CD4-positive, alpha-beta T cell treated with Interleukin-10 for 1 hour (primary cell): Measurements from ENCODE around the gene ARHGAP10.

Experiments used
- DNase-seq: peaks from one replicate; pipeline ENCODE4 v3.0.0-alpha.2; 2020

Gene ARHGAP10

GRCh38 chr4:147731580-147732517, at the start of gene ARHGAP10:
TSS of gene ARHGAP10 (plus strand) at chr4:147732088. CDS start at chr4:147732302, 214 bp downstream.
- peak; percentile 65 for DNase-seq

- DNase-seq = no peak
Observed at GRCh38 chr4:147682755-147683154, 49.1 kb upstream of the ARHGAP10 start.

GRCh38 chr4:147683188-147683591, 48.7 kb upstream of the ARHGAP10 start:
- DNase-seq = peak; percentile 23

- DNase-seq = peak; percentile 86
Observed at GRCh38 chr4:147683717-147684700, 47.9 kb upstream of the ARHGAP10 start, which contains the start of gene PRMT9. TSS of gene PRMT9 (minus strand) at chr4:147684163. CDS start at chr4:147683987, 176 bp downstream.

GRCh38 chr4:147689067-147689466, 42.8 kb upstream of the ARHGAP10 start:
- no peak for DNase-seq

- DNase-seq = no peak
Observed at GRCh38 chr4:147691820-147692219, 40.1 kb upstream of the ARHGAP10 start.

GRCh38 chr4:147693218-147693617, 38.7 kb upstream of the ARHGAP10 start:
- DNase-seq = no peak

- DNase-seq = no peak
Observed at GRCh38 chr4:147696866-147697265, 35.0 kb upstream of the ARHGAP10 start.

GRCh38 chr4:147704846-147705245, 27.0 kb upstream of the ARHGAP10 start:
- DNase-seq = no peak

- DNase-seq = peak; percentile 73
Observed at GRCh38 chr4:147707892-147708672, 23.8 kb upstream of the ARHGAP10 start.

GRCh38 chr4:147709999-147710398, 21.9 kb upstream of the ARHGAP10 start:
- no peak for DNase-seq

GRCh38 chr4:147714575-147715401, 17.1 kb upstream of the ARHGAP10 start:
- no peak for DNase-seq

- DNase-seq = no peak
Observed at GRCh38 chr4:147717878-147718277, 14.0 kb upstream of the ARHGAP10 start.

GRCh38 chr4:147723326-147723725, 8.6 kb upstream of the ARHGAP10 start:
- no peak for DNase-seq

- DNase-seq = no peak
Observed at GRCh38 chr4:147724468-147725201, 7.3 kb upstream of the ARHGAP10 start.

GRCh38 chr4:147725673-147726072, 6.2 kb upstream of the ARHGAP10 start:
- no peak for DNase-seq

- no peak for DNase-seq
Observed at GRCh38 chr4:147727476-147728028, 4.3 kb upstream of the ARHGAP10 start.

- DNase-seq = no peak
Observed at GRCh38 chr4:147730333-147730732, 1.6 kb upstream of the ARHGAP10 start.

GRCh38 chr4:147732518-147733235, 789 bp downstream of the ARHGAP10 start:
- DNase-seq = no peak
